A673 (cell line): ENCODE measurements around the gene TBL3. TPM values are rescaled to one million over a fixed set of nuclear protein-coding genes. Genes with fewer than 3 reads are reported as not detected.
"Not testable (repeated sequence)": the region's sequence is repeated elsewhere in the genome, so short reads cannot be mapped to it uniquely, and the experiment has no call there.

Experiments
- BruUV-seq: library from RNA; stranded (reverse); fragments of 400-500 nt; replicated peaks from 2 replicates; lab custom pipeline; 2021; lab: Mats Ljungman, UMichigan
- CTCF ChIA-PET: fragments of 300-600 bp; sonication (Branson Sonifier 250); formaldehyde crosslinking; loops from one replicate; lab custom pipeline; 2022; ENCODE audit warnings: antibody characterized with exemption; lab: Charles Lee
- POLR2A ChIA-PET: fragments of 300-600 bp; sonication (Branson Sonifier 250); formaldehyde crosslinking; loops from one replicate; lab custom pipeline; 2022; ENCODE audit warnings: antibody characterized with exemption; ENCODE audit not compliant: low non-redundant PET; lab: Charles Lee
- DNase-seq: peaks from one replicate; pipeline ENCODE4 v3.0.0-alpha.2; 2015; ENCODE audit warnings: low spot score
- H3K27ac ChIP-seq: fragments of 200-600 bp; sonication (generic); 2 replicates; pipeline ENCODE4 v1.5.1; 2016; ENCODE audit warnings: mixed run types, low read depth, mild to moderate bottlenecking, mixed read lengths, antibody characterized with exemption, low read length; ENCODE audit not compliant: poor library complexity, severe bottlenecking
- H3K27me3 ChIP-seq: fragments of 200-600 bp; sonication (generic); replicated peaks from 2 replicates; pipeline ENCODE4 v1.6.1; 2017; ENCODE audit warnings: mixed run types, low read depth, mild to moderate bottlenecking, mixed read lengths, antibody characterized with exemption, low read length; ENCODE audit not compliant: insufficient read depth, poor library complexity
- H3K36me3 ChIP-seq: fragments of 200-600 bp; sonication (generic); 2 replicates; pipeline ENCODE4 v1.6.1; 2016; ENCODE audit warnings: mixed run types, mild to moderate bottlenecking, mixed read lengths, antibody characterized with exemption, low read length; ENCODE audit not compliant: insufficient read depth, poor library complexity, severe bottlenecking
- H3K4me1 ChIP-seq: fragments of 200-600 bp; sonication (generic); 2 replicates; pipeline ENCODE4 v1.6.1; 2017; ENCODE audit warnings: mixed run types, mild to moderate bottlenecking, mixed read lengths, antibody characterized with exemption, low read length; ENCODE audit not compliant: insufficient read depth, poor library complexity, severe bottlenecking
- H3K4me3 ChIP-seq: fragments of 200-600 bp; sonication (generic); 2 replicates; pipeline ENCODE4 v1.5.1; 2016; ENCODE audit warnings: low read depth, mixed run types, mild to moderate bottlenecking, mixed read lengths, low read length; ENCODE audit not compliant: poor library complexity, severe bottlenecking
- H3K9me3 ChIP-seq: fragments of 200-600 bp; sonication (generic); 2 replicates; pipeline ENCODE4 v1.6.1; 2016; ENCODE audit warnings: mixed run types, low read depth, mild to moderate bottlenecking, mixed read lengths, antibody characterized with exemption, low read length; ENCODE audit not compliant: poor library complexity, severe bottlenecking
- CTCF ChIP-seq: fragments of 300-800, 200-600 bp; sonication (generic); conservative IDR thresholded peaks from 2 replicates; pipeline ENCODE4 v1.5.1; 2017; ENCODE audit warnings: low read depth, mild to moderate bottlenecking, antibody characterized with exemption, low read length, moderate library complexity, mixed read lengths
- EZH2 ChIP-seq: fragments of 200-600 bp; sonication (generic); IDR thresholded peaks from 2 replicates; pipeline ENCODE4 v1.6.1; 2017; ENCODE audit warnings: borderline replicate concordance, low read depth, mild to moderate bottlenecking, mixed read lengths, antibody characterized with exemption, low read length; ENCODE audit not compliant: poor library complexity, severe bottlenecking
- intact Hi-C: fragments of 100-400 bp; cut with micrococcal nuclease; formaldehyde crosslinking; loops from one replicate; pipeline ENCODE4 v1.10.0; 2022; ENCODE audit not compliant: unreplicated experiment
- total RNA-seq: library from RNA; stranded (reverse); gene quantifications from 2 replicates; pipeline ENCODE4 v1.2.3, GENCODE V29; 2021

TBL3 gene
- total RNA-seq, 1 experiment from 2014 or later, result 58.4 TPM

GRCh38 chr16:1950047-1950446 is 21.8 kb upstream of the TBL3 start:
- TF ChIP-seq CTCF (no peak), EZH2 (no peak)
- no peak for DNase-seq
- Histone ChIP-seq H3K27ac (no peak overlapping the region), H3K4me1 (no peaks in the 10 kb centered on the region), H3K27me3 (no peaks in the 10 kb centered on the region), H3K9me3 (no peaks in the 10 kb centered on the region), H3K36me3 (no peaks in the 10 kb centered on the region), H3K4me3 (no peak overlapping the region)
- ChIA-PET CTCF (no interaction called here), POLR2A (no interaction called here)
- BruUV-seq, result no TSS peak
- intact Hi-C loops, result no loop called here

- no peak overlapping the region for H3K27ac ChIP-seq
- CTCF ChIA-PET, result no interaction called here
- BruUV-seq, result no TSS peak
- intact Hi-C loops, result no loop called here
- H3K4me3 ChIP-seq, result no peak overlapping the region
- no peaks in the 10 kb centered on the region for H3K9me3 ChIP-seq
- H3K27me3 ChIP-seq, result no peaks in the 10 kb centered on the region
- no peaks in the 10 kb centered on the region for H3K36me3 ChIP-seq
- no peaks in the 10 kb centered on the region for H3K4me1 ChIP-seq
- no peak for TF ChIP-seq CTCF
- TF ChIP-seq EZH2, result no peak
- DNase-seq, result no peak
- POLR2A ChIA-PET, result no interaction called here
Observed at GRCh38 chr16:1950559-1950958, 21.3 kb upstream of the TBL3 start.

- TF ChIP-seq EZH2 (no peak), CTCF (no peak)
- CTCF ChIA-PET, result no interaction called here
- intact Hi-C loops, result no loop called here
- DNase-seq, result no peak
- Histone ChIP-seq H3K4me3 (no peak overlapping the region), H3K27ac (no peak overlapping the region), H3K36me3 (no peaks in the 10 kb centered on the region), H3K27me3 (no peaks in the 10 kb centered on the region), H3K9me3 (no peaks in the 10 kb centered on the region), H3K4me1 (peaks cover under 1% of the 10 kb centered on the region)
- POLR2A ChIA-PET, result no interaction called here
- BruUV-seq, result no TSS peak
Observed at GRCh38 chr16:1953734-1954133, 18.1 kb upstream of the TBL3 start.

GRCh38 chr16:1957434-1958142 is 14.3 kb upstream of the TBL3 start:
- H3K9me3 ChIP-seq, H3K4me3 ChIP-seq, CTCF ChIA-PET, BruUV-seq, H3K27ac ChIP-seq, H3K27me3 ChIP-seq, POLR2A ChIA-PET, intact Hi-C loops, DNase-seq: not testable (repeated sequence)
- peaks cover 11% of the 10 kb centered on the region for H3K36me3 ChIP-seq
- H3K4me1 ChIP-seq, result peaks cover 16% of the 10 kb centered on the region

GRCh38 chr16:1958143-1958491 is 13.7 kb upstream of the TBL3 start:
- DNase-seq, H3K9me3 ChIP-seq, H3K4me3 ChIP-seq, H3K27ac ChIP-seq, POLR2A ChIA-PET, intact Hi-C loops, BruUV-seq, H3K27me3 ChIP-seq, CTCF ChIA-PET: not testable (repeated sequence)
- Histone ChIP-seq H3K36me3 (peaks cover 16% of the 10 kb centered on the region), H3K4me1 (peaks cover 16% of the 10 kb centered on the region)
